C4-2B (cell line): ENCODE results near the gene BCHE.

Experiments
- CTCF ChIP-seq: fragments of 450-650 bp; conservative IDR thresholded peaks from 2 replicates; pipeline ENCODE4 v1.5.1; 2017; ENCODE audit warnings: mild to moderate bottlenecking
- ZFX ChIP-seq: fragments of 450-650 bp; IDR thresholded peaks from 2 replicates; pipeline ENCODE4 v1.6.1; 2017

DNA sequence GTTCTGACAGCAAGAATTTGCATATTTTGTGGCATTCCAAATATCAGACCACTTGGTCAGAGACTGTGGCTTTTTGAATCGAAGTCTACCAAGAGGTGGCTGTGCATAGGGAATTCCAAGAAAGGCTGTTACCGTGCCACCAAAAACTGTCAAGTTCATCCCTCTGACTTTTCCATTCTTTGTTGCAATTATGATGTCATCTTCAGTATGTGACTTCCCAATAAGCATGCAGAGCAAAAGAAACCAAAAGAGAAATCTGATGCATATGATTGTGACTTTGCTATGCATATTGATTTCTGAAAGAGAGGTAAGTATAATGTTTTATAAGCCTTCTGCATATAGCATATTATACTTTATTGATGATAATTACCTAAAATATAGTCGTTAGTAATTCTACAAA, 6.5 kb downstream of the BCHE start:
- TF ChIP-seq CTCF: no peak
- TF ChIP-seq ZFX: no peak
